ENCODE results near the gene MC1R.

DNA sequence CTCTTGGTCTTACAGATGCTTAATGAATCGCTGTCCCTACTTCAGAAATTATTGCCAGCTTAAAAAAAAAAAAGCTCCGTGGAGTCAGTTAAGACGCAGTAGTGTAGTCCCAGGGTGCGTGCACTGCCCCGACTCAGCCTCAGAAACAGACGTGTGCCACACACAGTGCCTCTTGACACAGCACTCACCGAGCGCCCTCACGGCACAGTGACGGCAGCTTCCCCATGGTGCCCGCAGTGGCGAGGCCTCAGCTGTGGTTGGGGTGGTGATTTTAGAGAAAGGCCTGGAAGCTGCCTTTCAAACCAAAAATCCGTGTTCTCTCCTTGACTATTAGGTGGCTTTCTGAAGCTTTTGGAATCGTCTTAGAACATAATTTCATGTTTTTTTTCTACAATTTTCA is 31.4 kb upstream of the MC1R start:
- TF ChIP-seq, protein P1, sequence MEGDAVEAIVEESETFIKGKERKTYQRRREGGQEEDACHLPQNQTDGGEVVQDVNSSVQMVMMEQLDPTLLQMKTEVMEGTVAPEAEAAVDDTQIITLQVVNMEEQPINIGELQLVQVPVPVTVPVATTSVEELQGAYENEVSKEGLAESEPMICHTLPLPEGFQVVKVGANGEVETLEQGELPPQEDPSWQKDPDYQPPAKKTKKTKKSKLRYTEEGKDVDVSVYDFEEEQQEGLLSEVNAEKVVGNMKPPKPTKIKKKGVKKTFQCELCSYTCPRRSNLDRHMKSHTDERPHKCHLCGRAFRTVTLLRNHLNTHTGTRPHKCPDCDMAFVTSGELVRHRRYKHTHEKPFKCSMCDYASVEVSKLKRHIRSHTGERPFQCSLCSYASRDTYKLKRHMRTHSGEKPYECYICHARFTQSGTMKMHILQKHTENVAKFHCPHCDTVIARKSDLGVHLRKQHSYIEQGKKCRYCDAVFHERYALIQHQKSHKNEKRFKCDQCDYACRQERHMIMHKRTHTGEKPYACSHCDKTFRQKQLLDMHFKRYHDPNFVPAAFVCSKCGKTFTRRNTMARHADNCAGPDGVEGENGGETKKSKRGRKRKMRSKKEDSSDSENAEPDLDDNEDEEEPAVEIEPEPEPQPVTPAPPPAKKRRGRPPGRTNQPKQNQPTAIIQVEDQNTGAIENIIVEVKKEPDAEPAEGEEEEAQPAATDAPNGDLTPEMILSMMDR (conservative IDR thresholded peaks at IDR 0.05 in 1 of 2, IDR thresholded peaks at IDR 0.05 in 1 of 2; ENCODE audit: low read depth in 1 of 2, low read length in 2 of 2) = no peak
- no peak for TF ChIP-seq EZH2 (IDR thresholded peaks at IDR 0.05; ENCODE audit: low read length, missing control alignments)

Data from fibroblast of lung (primary cell).